Common myeloid progenitor, CD34-positive (primary cell): Measurements from ENCODE around the gene KIRREL3.

Experiments
- CTCF ChIA-PET: fragments of 350-600 bp; sonication (Branson Sonifier 250); formaldehyde crosslinking; loops from one replicate; lab custom pipeline; 2021; ENCODE audit warnings: antibody characterized with exemption; lab: Charles Lee
- POLR2A ChIA-PET: fragments of 350-600 bp; sonication (Branson Sonifier 250); formaldehyde crosslinking; loops from one replicate; lab custom pipeline; 2021; ENCODE audit warnings: antibody characterized with exemption; lab: Charles Lee
- DNase-seq, 3 donors: peaks; one replicate each; pipeline versions ENCODE4 v3.0.0 to v3.0.0-alpha.2; 2013
- H3K27ac ChIP-seq, 2 experiments: 1 replicate in 1 of 2; 2 replicates in 1 of 2; pipeline ENCODE4 v1.7.0; 2013; ENCODE audit warnings: inconsistent platforms in 2 of 2, low read length in 2 of 2, mild to moderate bottlenecking in 2 of 2, low read depth in 1 of 2, moderate library complexity in 1 of 2; ENCODE audit not compliant: severe bottlenecking in 2 of 2, insufficient read depth in 1 of 2, poor library complexity in 1 of 2
- H3K27me3 ChIP-seq, 5 experiments: replicated peaks in 2 of 5; 1 replicate in 3 of 5; 2 replicates in 2 of 5; pipeline versions ENCODE4 v1.6.1 to v1.7.0; 2013; ENCODE audit warnings: low read length in 4 of 5, mild to moderate bottlenecking in 2 of 5, moderate library complexity in 2 of 5, inconsistent platforms in 1 of 5; ENCODE audit not compliant: insufficient read depth in 5 of 5, control insufficient read depth in 4 of 5
- H3K36me3 ChIP-seq, 4 experiments: 1 replicate in 2 of 4; 2 replicates in 2 of 4; pipeline versions ENCODE4 v1.6.1 to v1.7.0; 2013; ENCODE audit warnings: low read length in 3 of 4, control low read depth in 1 of 4, mild to moderate bottlenecking in 1 of 4; ENCODE audit not compliant: control insufficient read depth in 4 of 4, insufficient read depth in 4 of 4
- H3K4me1 ChIP-seq, 4 experiments: 1 replicate in 3 of 4; 2 replicates in 1 of 4; pipeline versions ENCODE4 v1.6.1 to v1.7.1; 2013; ENCODE audit warnings: low read length in 3 of 4, mild to moderate bottlenecking in 3 of 4, control low read depth in 1 of 4, inconsistent platforms in 1 of 4, moderate library complexity in 1 of 4; ENCODE audit not compliant: control insufficient read depth in 4 of 4, insufficient read depth in 4 of 4; ENCODE audit errors: control extremely low read depth in 1 of 4
- H3K4me3 ChIP-seq, 7 experiments: 1 replicate in 4 of 7; 2 replicates in 3 of 7; pipeline versions ENCODE4 v1.5.1 to v1.7.0; 2013; ENCODE audit warnings: mild to moderate bottlenecking in 7 of 7, low read length in 6 of 7, moderate library complexity in 6 of 7, inconsistent platforms in 2 of 7, low read depth in 2 of 7, control low read depth in 1 of 7; ENCODE audit not compliant: insufficient read depth in 4 of 7, control insufficient read depth in 1 of 7; ENCODE audit errors: extremely low read depth in 1 of 7
- H3K9me3 ChIP-seq, 5 experiments: 1 replicate in 4 of 5; 2 replicates in 1 of 5; pipeline versions ENCODE4 v1.6.1 to v1.7.1; 2013; ENCODE audit warnings: low read length in 4 of 5, mild to moderate bottlenecking in 2 of 5, inconsistent platforms in 1 of 5, low read depth in 1 of 5, moderate library complexity in 1 of 5; ENCODE audit not compliant: control insufficient read depth in 4 of 5, insufficient read depth in 2 of 5; ENCODE audit errors: control extremely low read depth in 1 of 5
- WGBS: methylation state at CpG from one replicate; pipeline ENCODE4 v1.1.5; 2013; ENCODE audit not compliant: insufficient coverage; 5-methylcytosine and 5-hydroxymethylcytosine counted together

Gene KIRREL3

DNA sequence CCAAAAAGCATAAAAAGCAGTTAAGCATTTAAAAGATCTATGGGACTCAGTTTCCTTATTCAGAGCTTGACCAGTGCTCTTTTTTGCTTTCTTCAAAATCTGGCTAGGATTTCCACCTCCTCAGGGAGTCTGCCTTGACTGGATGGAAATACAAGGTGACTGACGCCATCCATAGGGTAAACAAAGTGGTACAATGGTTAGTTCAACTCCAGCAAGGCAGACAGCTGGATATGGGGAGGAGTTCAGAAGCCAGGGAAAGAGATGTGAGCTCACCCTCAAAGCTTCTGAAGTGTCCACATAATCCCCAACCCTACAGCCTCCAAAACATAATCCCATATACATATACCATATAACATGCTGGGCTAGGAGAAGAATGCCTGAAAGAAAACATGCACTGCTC is 52.0 kb downstream of the KIRREL3 start:
- ChIA-PET POLR2A (no interaction called here), CTCF (no interaction called here)
- DNase-seq: no peak
- Histone ChIP-seq H3K4me1 (no peaks in the 10 kb centered on the region), H3K27me3 (peaks cover 0 to 9% (median 0%) of the 10 kb centered on the region in 5 experiments), H3K9me3 (no peaks in the 10 kb centered on the region), H3K36me3 (no peaks in the 10 kb centered on the region), H3K27ac (no peak overlapping the region), H3K4me3 (no peak overlapping the region)
- WGBS: no CpG with 5 or more reads among the region's 1 CpG

- no peak for DNase-seq
- H3K27ac ChIP-seq: no peak overlapping the region
- peaks cover 0 to 9% (median 2%) of the 10 kb centered on the region in 5 experiments for H3K27me3 ChIP-seq
- POLR2A ChIA-PET: no interaction called here
- CTCF ChIA-PET: no interaction called here
- no peaks in the 10 kb centered on the region for H3K9me3 ChIP-seq
- no peaks in the 10 kb centered on the region for H3K36me3 ChIP-seq
- WGBS: 82% methylated on average over 2 of the region's 3 CpGs
- no peaks in the 10 kb centered on the region for H3K4me1 ChIP-seq
- H3K4me3 ChIP-seq: no peak overlapping the region
Observed at GRCh38 chr11:126945319-126945718, 55.3 kb downstream of the KIRREL3 start.

DNA sequence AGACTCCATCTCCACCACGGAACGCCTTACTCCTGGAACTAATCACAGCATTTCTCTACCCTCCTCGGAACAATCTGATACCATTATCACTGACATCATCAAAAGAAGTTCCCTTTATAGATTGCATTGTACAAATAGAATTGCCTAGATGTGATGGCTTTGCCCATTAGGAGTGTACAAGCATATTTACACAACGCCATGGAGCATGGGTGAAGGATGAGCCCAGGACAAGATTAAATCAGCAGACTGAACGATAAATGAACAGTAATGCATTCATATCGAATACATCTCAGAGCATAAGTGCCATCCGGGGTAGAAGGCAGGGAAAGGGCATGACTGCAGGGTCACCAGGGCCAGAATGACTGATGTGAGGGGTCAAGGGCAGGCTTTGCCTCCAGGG is 57.3 kb downstream of the KIRREL3 start:
- H3K27me3 ChIP-seq: peaks cover 0 to 6% (median 0%) of the 10 kb centered on the region in 5 experiments
- H3K27ac ChIP-seq: no peak overlapping the region
- no peaks in the 10 kb centered on the region for H3K9me3 ChIP-seq
- H3K4me3 ChIP-seq: no peak overlapping the region
- ChIA-PET CTCF (no interaction called here), POLR2A (no interaction called here)
- 97% methylated on average over 3 of the region's 7 CpGs for WGBS
- no peak for DNase-seq
- no peaks in the 10 kb centered on the region for H3K4me1 ChIP-seq
- no peaks in the 10 kb centered on the region for H3K36me3 ChIP-seq

DNA sequence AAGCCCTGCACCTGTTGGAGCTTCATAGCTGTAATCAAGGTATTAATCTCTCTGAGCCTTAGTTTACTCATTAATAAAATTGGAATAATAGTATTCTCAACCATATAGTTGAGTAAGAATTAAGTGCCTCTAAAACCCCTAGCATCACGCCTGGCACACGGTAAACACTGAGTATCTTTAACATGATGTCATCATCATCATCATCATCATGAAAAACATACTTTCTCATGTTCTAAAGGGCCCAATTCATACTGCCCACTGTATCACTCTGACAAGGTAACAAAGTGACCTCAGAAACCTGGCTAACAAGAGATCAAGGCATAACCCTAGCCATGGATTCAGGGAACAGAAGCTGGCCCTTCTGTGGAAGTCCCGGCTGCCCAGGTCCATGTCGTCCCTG is 58.4 kb downstream of the KIRREL3 start:
- ChIA-PET CTCF (interaction anchor here (1.1 kb wide), 1 partner anchor 14 kb away, joined by 3 read pairs; no protein-coding TSS in a partner anchor), POLR2A (no interaction called here)
- no peak for DNase-seq
- H3K4me1 ChIP-seq: no peaks in the 10 kb centered on the region
- H3K27me3 ChIP-seq: peaks cover 0 to 2% (median 0%) of the 10 kb centered on the region in 5 experiments
- 100% methylated on average over 2 of the region's 4 CpGs for WGBS
- no peaks in the 10 kb centered on the region for H3K9me3 ChIP-seq
- no peak overlapping the region for H3K27ac ChIP-seq
- H3K4me3 ChIP-seq: no peak overlapping the region
- H3K36me3 ChIP-seq: no peaks in the 10 kb centered on the region

- ChIA-PET POLR2A (no interaction called here), CTCF (no interaction called here)
- Histone ChIP-seq H3K36me3 (no peaks in the 10 kb centered on the region), H3K27ac (no peak overlapping the region), H3K4me1 (no peaks in the 10 kb centered on the region), H3K9me3 (no peaks in the 10 kb centered on the region), H3K27me3 (peaks cover 0 to 2% (median 0%) of the 10 kb centered on the region in 5 experiments), H3K4me3 (no peak overlapping the region)
- DNase-seq: no peak
- WGBS: 83% methylated on average over 2 of the region's 2 CpGs
Observed at GRCh38 chr11:126939552-126939951, 61.0 kb downstream of the KIRREL3 start.

DNA sequence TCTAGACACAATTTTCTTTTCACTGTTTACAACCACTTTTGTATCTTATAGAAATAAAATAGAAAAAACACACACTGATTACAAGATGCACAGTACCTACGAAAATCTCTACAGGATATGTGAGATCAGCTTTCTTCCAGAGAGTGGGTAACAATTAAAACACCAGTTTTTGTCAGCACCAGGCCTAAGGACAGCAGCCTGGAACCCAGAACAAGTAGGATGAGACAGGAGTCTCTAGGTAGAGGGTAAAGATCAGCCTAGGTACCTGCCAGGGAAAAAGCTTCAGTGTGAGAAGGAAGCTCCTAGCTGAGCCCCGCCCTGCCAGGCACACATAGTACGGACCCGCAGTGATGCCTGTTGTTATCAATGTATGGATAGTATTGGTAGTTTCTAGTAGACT is 61.9 kb downstream of the KIRREL3 start:
- 100% methylated on average over 3 of the region's 4 CpGs for WGBS
- Histone ChIP-seq H3K27me3 (peaks cover 0 to 2% (median 0%) of the 10 kb centered on the region in 5 experiments), H3K27ac (no peak overlapping the region), H3K36me3 (no peaks in the 10 kb centered on the region), H3K4me1 (no peaks in the 10 kb centered on the region), H3K4me3 (no peak overlapping the region), H3K9me3 (no peaks in the 10 kb centered on the region)
- CTCF ChIA-PET: no interaction called here
- POLR2A ChIA-PET: no interaction called here
- no peak for DNase-seq

DNA sequence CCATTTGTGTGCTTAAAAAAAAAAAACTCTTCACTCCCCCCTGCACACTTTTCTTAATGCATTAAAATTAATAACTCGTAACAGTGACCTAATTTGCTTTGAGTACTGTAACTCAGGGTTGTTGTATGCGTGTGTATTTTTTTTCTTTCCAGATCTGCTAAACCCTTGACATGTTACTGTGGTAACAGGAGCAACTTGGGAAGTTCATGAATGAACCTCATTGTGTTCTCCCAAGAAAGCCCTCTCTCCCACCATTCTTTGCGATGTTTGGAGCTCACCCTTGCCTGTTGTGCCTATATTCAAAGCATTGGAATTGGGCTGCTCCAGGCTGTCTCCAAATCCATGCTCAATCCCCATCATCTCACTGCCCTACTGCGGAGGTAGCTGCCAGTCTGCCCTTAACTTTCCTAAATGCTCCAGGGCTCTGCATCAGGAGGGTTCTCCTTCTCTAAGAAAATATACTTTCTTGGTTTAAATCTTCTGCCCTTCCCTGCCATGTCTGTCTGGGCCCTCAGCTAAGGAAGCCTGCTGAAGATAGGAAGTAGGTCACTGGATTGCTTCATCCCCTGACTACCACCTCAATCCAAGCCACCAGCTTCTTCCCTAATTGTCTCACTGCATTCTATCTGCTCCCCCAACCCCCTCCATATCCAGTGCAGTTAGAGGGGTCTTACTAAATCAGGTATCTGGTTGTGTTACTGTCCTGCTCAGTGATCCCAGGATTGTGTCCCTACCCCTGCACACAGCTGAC is 70.3 kb downstream of the KIRREL3 start:
- no peak overlapping the region for H3K4me3 ChIP-seq
- peaks cover 0 to 2% (median 0%) of the 10 kb centered on the region in 5 experiments for H3K9me3 ChIP-seq
- no peak for DNase-seq
- H3K36me3 ChIP-seq: no peaks in the 10 kb centered on the region
- CTCF ChIA-PET: interaction anchor here (1.3 kb wide), 1 partner anchor 30 kb away, joined by 3 read pairs; no protein-coding TSS in a partner anchor
- 90% methylated on average over 3 of the region's 4 CpGs for WGBS
- H3K4me1 ChIP-seq: no peaks in the 10 kb centered on the region
- peaks cover 0 to 6% (median 0%) of the 10 kb centered on the region in 5 experiments for H3K27me3 ChIP-seq
- POLR2A ChIA-PET: no interaction called here
- no peak overlapping the region for H3K27ac ChIP-seq
